Measurements from ENCODE around the gene OMP. TPM values are rescaled to one million over a fixed set of nuclear protein-coding genes. Genes with fewer than 3 reads are reported as not detected.
"Not testable (repeated sequence)": the region's sequence is repeated elsewhere in the genome, so short reads cannot be mapped to it uniquely, and the experiment has no call there.

The OMP gene
- not detected for total RNA-seq

GRCh38 chr11:77102246-77103210, at the start of gene OMP:
TSS of gene OMP (plus strand) at chr11:77102840. CDS start at chr11:77102840, 0 bp downstream.
- Mint-ChIP-seq H3K9me3 (no peaks in the 10 kb centered on the region), H3K4me3 (no peak within 1 kb of the TSS), H3K27ac (no peak within 1 kb of the TSS), H3K36me3 (ENCODE audit: insufficient read depth in 2 of 2) (no peaks in the 10 kb centered on the region), H3K27me3 (ENCODE audit: low read depth) (no peaks in the 10 kb centered on the region), H3K4me1 (ENCODE audit: low read depth) (no peaks in the 10 kb centered on the region)
- ATAC-seq (replicated peaks in 1 of 2) (no peak), DNase-seq (no peak)

- Mint-ChIP-seq H3K36me3 (ENCODE audit: insufficient read depth in 2 of 2) (peaks cover 0 to 1% of the 10 kb centered on the region in 2 donors), H3K27ac (no peak overlapping the region), H3K4me3 (no peak overlapping the region), H3K9me3 (no peaks in the 10 kb centered on the region), H3K27me3 (ENCODE audit: low read depth) (no peaks in the 10 kb centered on the region), H3K4me1 (ENCODE audit: low read depth) (no peaks in the 10 kb centered on the region)
- ATAC-seq (replicated peaks in 1 of 2) (no peak), DNase-seq (no peak)
Measured at GRCh38 chr11:77053217-77054015, 49.2 kb upstream of the OMP start.

- no peaks in the 10 kb centered on the region for H3K27me3 Mint-ChIP-seq (ENCODE audit: low read depth)
- no peaks in the 10 kb centered on the region for H3K9me3 Mint-ChIP-seq
- DNase-seq: no peak
- no peak overlapping the region for H3K4me3 Mint-ChIP-seq
- ATAC-seq (replicated peaks in 1 of 2): no peak
- no peaks in the 10 kb centered on the region for H3K4me1 Mint-ChIP-seq (ENCODE audit: low read depth)
- H3K36me3 Mint-ChIP-seq (ENCODE audit: insufficient read depth in 2 of 2): peaks cover 0 to 1% of the 10 kb centered on the region in 2 donors
- H3K27ac Mint-ChIP-seq: no peak overlapping the region
Measured at GRCh38 chr11:77054084-77054483, 48.6 kb upstream of the OMP start.

GRCh38 chr11:77055101-77055561, 47.5 kb upstream of the OMP start:
- H3K4me1 Mint-ChIP-seq (ENCODE audit: low read depth): no peaks in the 10 kb centered on the region
- H3K36me3 Mint-ChIP-seq (ENCODE audit: insufficient read depth in 2 of 2): peaks cover 0 to 1% of the 10 kb centered on the region in 2 donors
- no peak overlapping the region for H3K4me3 Mint-ChIP-seq
- H3K27me3 Mint-ChIP-seq (ENCODE audit: low read depth): no peaks in the 10 kb centered on the region
- DNase-seq (no peak), ATAC-seq (replicated peaks in 1 of 2) (no peak)
- H3K27ac Mint-ChIP-seq: no peak overlapping the region
- no peaks in the 10 kb centered on the region for H3K9me3 Mint-ChIP-seq

GRCh38 chr11:77055913-77056312, 46.7 kb upstream of the OMP start:
- H3K4me3 Mint-ChIP-seq: no peak overlapping the region
- no peaks in the 10 kb centered on the region for H3K4me1 Mint-ChIP-seq (ENCODE audit: low read depth)
- H3K27me3 Mint-ChIP-seq (ENCODE audit: low read depth): no peaks in the 10 kb centered on the region
- DNase-seq (no peak), ATAC-seq (replicated peaks in 1 of 2) (no peak)
- no peaks in the 10 kb centered on the region for H3K9me3 Mint-ChIP-seq
- peaks cover 0 to 1% of the 10 kb centered on the region in 2 donors for H3K36me3 Mint-ChIP-seq (ENCODE audit: insufficient read depth in 2 of 2)
- no peak overlapping the region for H3K27ac Mint-ChIP-seq

- no peaks in the 10 kb centered on the region for H3K4me1 Mint-ChIP-seq (ENCODE audit: low read depth)
- no peak for DNase-seq
- H3K4me3 Mint-ChIP-seq: no peak overlapping the region
- peak in 1 of 2 donors; percentile 56 for ATAC-seq (replicated peaks in 1 of 2)
- peaks cover 0 to 2% of the 10 kb centered on the region in 2 donors for H3K9me3 Mint-ChIP-seq
- H3K36me3 Mint-ChIP-seq (ENCODE audit: insufficient read depth in 2 of 2): peaks cover under 1 to 1% of the 10 kb centered on the region in 2 donors
- no peaks in the 10 kb centered on the region for H3K27me3 Mint-ChIP-seq (ENCODE audit: low read depth)
- no peak overlapping the region for H3K27ac Mint-ChIP-seq
Measured at GRCh38 chr11:77056814-77057402, 45.7 kb upstream of the OMP start.

GRCh38 chr11:77057938-77058474, 44.6 kb upstream of the OMP start:
- no peaks in the 10 kb centered on the region for H3K27me3 Mint-ChIP-seq (ENCODE audit: low read depth)
- peaks cover 3 to 5% of the 10 kb centered on the region in 2 donors for H3K36me3 Mint-ChIP-seq (ENCODE audit: insufficient read depth in 2 of 2)
- no peak for ATAC-seq (replicated peaks in 1 of 2)
- no peak overlapping the region for H3K27ac Mint-ChIP-seq
- H3K4me3 Mint-ChIP-seq: no peak overlapping the region
- no peaks in the 10 kb centered on the region for H3K4me1 Mint-ChIP-seq (ENCODE audit: low read depth)
- no peak for DNase-seq
- peaks cover 2% of the 10 kb centered on the region in 2 donors for H3K9me3 Mint-ChIP-seq

GRCh38 chr11:77058900-77059299, 43.7 kb upstream of the OMP start:
- H3K27me3 Mint-ChIP-seq (ENCODE audit: low read depth): no peaks in the 10 kb centered on the region
- no peak overlapping the region for H3K27ac Mint-ChIP-seq
- H3K4me1 Mint-ChIP-seq (ENCODE audit: low read depth): no peaks in the 10 kb centered on the region
- H3K4me3 Mint-ChIP-seq: no peak overlapping the region
- no peak for DNase-seq
- H3K9me3 Mint-ChIP-seq: peaks cover 2% of the 10 kb centered on the region in 2 donors
- peaks cover 3 to 5% of the 10 kb centered on the region in 2 donors for H3K36me3 Mint-ChIP-seq (ENCODE audit: insufficient read depth in 2 of 2)
- no peak for ATAC-seq (replicated peaks in 1 of 2)

GRCh38 chr11:77059806-77060205, 42.8 kb upstream of the OMP start:
- H3K4me3 Mint-ChIP-seq: no peak overlapping the region
- peaks cover 3 to 5% of the 10 kb centered on the region in 2 donors for H3K36me3 Mint-ChIP-seq (ENCODE audit: insufficient read depth in 2 of 2)
- no peak for DNase-seq
- no peak overlapping the region for H3K27ac Mint-ChIP-seq
- ATAC-seq (replicated peaks in 1 of 2): no peak
- peaks cover 2% of the 10 kb centered on the region in 2 donors for H3K9me3 Mint-ChIP-seq
- no peaks in the 10 kb centered on the region for H3K4me1 Mint-ChIP-seq (ENCODE audit: low read depth)
- H3K27me3 Mint-ChIP-seq (ENCODE audit: low read depth): no peaks in the 10 kb centered on the region

- H3K36me3 Mint-ChIP-seq (ENCODE audit: insufficient read depth in 2 of 2): peaks cover 3 to 5% of the 10 kb centered on the region in 2 donors
- no peaks in the 10 kb centered on the region for H3K27me3 Mint-ChIP-seq (ENCODE audit: low read depth)
- ATAC-seq (replicated peaks in 1 of 2) (no peak), DNase-seq (no peak)
- peaks cover 2% of the 10 kb centered on the region in 2 donors for H3K9me3 Mint-ChIP-seq
- H3K4me3 Mint-ChIP-seq: no peak overlapping the region
- H3K27ac Mint-ChIP-seq: no peak overlapping the region
- H3K4me1 Mint-ChIP-seq (ENCODE audit: low read depth): no peaks in the 10 kb centered on the region
Measured at GRCh38 chr11:77060234-77060633, 42.4 kb upstream of the OMP start.

GRCh38 chr11:77061258-77061657, 41.4 kb upstream of the OMP start:
- H3K27ac Mint-ChIP-seq; H3K4me1 Mint-ChIP-seq (ENCODE audit: low read depth); ATAC-seq (replicated peaks in 1 of 2); H3K27me3 Mint-ChIP-seq (ENCODE audit: low read depth); H3K9me3 Mint-ChIP-seq; DNase-seq; H3K4me3 Mint-ChIP-seq; H3K36me3 Mint-ChIP-seq (ENCODE audit: insufficient read depth in 2 of 2): not testable (repeated sequence)

- Mint-ChIP-seq H3K27me3 (ENCODE audit: low read depth) (no peaks in the 10 kb centered on the region), H3K4me3 (no peak overlapping the region), H3K4me1 (ENCODE audit: low read depth) (peaks cover 6% of the 10 kb centered on the region), H3K36me3 (ENCODE audit: insufficient read depth in 2 of 2) (peaks cover 1 to 5% of the 10 kb centered on the region in 2 donors), H3K27ac (no peak overlapping the region), H3K9me3 (peaks cover 2% of the 10 kb centered on the region in 2 donors)
- ATAC-seq (replicated peaks in 1 of 2) (no peak), DNase-seq (no peak)
Measured at GRCh38 chr11:77062924-77063323, 39.7 kb upstream of the OMP start.

Data from activated T-cell treated with anti-CD3 and anti-CD28 coated beads, Interleukin-2, amount 50 U/mL, for 72 hours (primary cell).